HepG2 (cell line): ENCODE data around the gene MXRA7. TPM values are rescaled to one million over a fixed set of nuclear protein-coding genes. Genes with fewer than 3 reads are reported as not detected.

Source experiments
- ATRX ChIP-seq: sonication (generic); formaldehyde crosslinking; IDR thresholded peaks from 2 replicates; pipeline ENCODE4 v1.4.0; 2020; ENCODE audit warnings: missing genetic modification reagents, borderline replicate concordance
- CREB1 ChIP-seq, 2 experiments: fragments of 450-650 bp in 1 of 2; IDR thresholded peaks; 2 replicates each; pipeline ENCODE4 v1.6.1; 2016 to 2017; ENCODE audit warnings: control low read depth in 1 of 2, mild to moderate bottlenecking in 1 of 2, missing compliant biosample characterization in 1 of 2, missing genetic modification characterization in 1 of 2
- FOXC1 ChIP-seq: sonication (generic); formaldehyde crosslinking; IDR thresholded peaks from 2 replicates; pipeline ENCODE4 v1.8.0; 2022; ENCODE audit warnings: mild to moderate bottlenecking, missing genetic modification reagents, borderline replicate concordance
- KMT2A ChIP-seq: sonication (generic); formaldehyde crosslinking; IDR thresholded peaks from 2 replicates; pipeline ENCODE4 v1.4.0; 2020; ENCODE audit warnings: missing genetic modification reagents
- RARG ChIP-seq: sonication (generic); formaldehyde crosslinking; IDR thresholded peaks from 2 replicates; pipeline ENCODE4 v1.4.0; 2020; ENCODE audit warnings: low read depth, mild to moderate bottlenecking, missing genetic modification reagents
- SAFB2 ChIP-seq: sonication (generic); formaldehyde crosslinking; IDR thresholded peaks from 2 replicates; pipeline ENCODE4 v1.5.1; 2020; ENCODE audit warnings: missing genetic modification reagents, low read depth, mild to moderate bottlenecking, borderline replicate concordance
- SP140L ChIP-seq: sonication (generic); formaldehyde crosslinking; IDR thresholded peaks from 2 replicates; pipeline ENCODE4 v1.4.0; 2020; ENCODE audit warnings: missing genetic modification reagents, borderline replicate concordance
- SRSF4 ChIP-seq: fragments of 200-400 bp; formaldehyde crosslinking; IDR thresholded peaks from one replicate; pipeline ENCODE4 v1.6.1; 2018; ENCODE audit warnings: mild to moderate bottlenecking, low read depth, low read length, moderate library complexity; ENCODE audit not compliant: poor library complexity, severe bottlenecking
- TBP ChIP-seq: sonication (generic); formaldehyde crosslinking; IDR thresholded peaks from 2 replicates; pipeline ENCODE4 v1.5.0; 2020; ENCODE audit warnings: missing genetic modification reagents
- TBX2 ChIP-seq: sonication (generic); formaldehyde crosslinking; IDR thresholded peaks from 2 replicates; pipeline ENCODE4 v1.5.0; 2020; ENCODE audit warnings: missing genetic modification reagents, mild to moderate bottlenecking, borderline replicate concordance
- ZMYM2 ChIP-seq: sonication (generic); formaldehyde crosslinking; IDR thresholded peaks from 2 replicates; pipeline ENCODE4 v1.8.0; 2022; ENCODE audit warnings: mild to moderate bottlenecking, missing genetic modification reagents
- ZNF605 ChIP-seq: sonication (generic); formaldehyde crosslinking; IDR thresholded peaks from 2 replicates; pipeline ENCODE4 v1.8.0; 2022; ENCODE audit warnings: mild to moderate bottlenecking, missing genetic modification reagents
- ZNF660 ChIP-seq: sonication (generic); formaldehyde crosslinking; IDR thresholded peaks from 2 replicates; pipeline ENCODE4 v1.5.1; 2020; ENCODE audit warnings: mild to moderate bottlenecking, low read depth, missing genetic modification reagents, borderline replicate concordance
- ZNF670 ChIP-seq: sonication (generic); formaldehyde crosslinking; IDR thresholded peaks from 2 replicates; pipeline ENCODE4 v1.8.0; 2022; ENCODE audit warnings: mild to moderate bottlenecking, missing genetic modification reagents, borderline replicate concordance
- ZNF713 ChIP-seq: sonication (generic); formaldehyde crosslinking; IDR thresholded peaks from 2 replicates; pipeline ENCODE4 v1.4.0; 2020; ENCODE audit warnings: mild to moderate bottlenecking, missing genetic modification reagents
- polyA plus RNA-seq, 8 experiments: library from polyadenylated mRNA; depleted of rRNA in 3 of 8; stranded (reverse) in 7 of 8; unstranded in 1 of 8; fragments of >200 nt; fragmentation: Illumina TruSeq in 4 of 8; extraction: Trizol in 4 of 8; gene quantifications; 2 replicates each; pipeline versions ENCODE4 v1.2.1 to v1.2.3, GENCODE V29; 2011 to 2016; ENCODE audit warnings: low read depth in 4 of 8, missing spikeins in 1 of 8, mixed read lengths in 1 of 8; ENCODE audit not compliant: insufficient read depth in 1 of 8
- total RNA-seq, 5 experiments: library from RNA; depleted of rRNA; stranded (reverse); fragments of >200 nt; fragmentation: Illumina TruSeq; extraction: Trizol; gene quantifications; 2 replicates each; pipeline ENCODE4 v1.2.3, GENCODE V29; 2016; ENCODE audit warnings: low read depth in 1 of 5
- TF ChIP-seq, protein P1 (sequence below): sonication (generic); formaldehyde crosslinking; IDR thresholded peaks from 2 replicates; pipeline ENCODE4 v1.5.0; 2020; ENCODE audit warnings: mild to moderate bottlenecking, missing genetic modification reagents
- TF ChIP-seq, protein P2 (sequence below): sonication (generic); formaldehyde crosslinking; IDR thresholded peaks from 2 replicates; pipeline ENCODE4 v1.4.0; 2020; ENCODE audit warnings: mild to moderate bottlenecking, missing genetic modification reagents
- TF ChIP-seq, protein P3 (sequence below): sonication (generic); formaldehyde crosslinking; IDR thresholded peaks from 2 replicates; pipeline ENCODE4 v1.4.0; 2020; ENCODE audit warnings: mild to moderate bottlenecking, missing genetic modification reagents
- TF ChIP-seq, protein P4 (sequence below): sonication (generic); IDR thresholded peaks from 2 replicates; pipeline ENCODE4 v1.6.1; 2016; ENCODE audit warnings: low read depth, borderline replicate concordance
- TF ChIP-seq, protein P5 (sequence below): sonication (generic); formaldehyde crosslinking; IDR thresholded peaks from 2 replicates; pipeline ENCODE4 v1.5.0; 2020; ENCODE audit warnings: missing genetic modification reagents
- TF ChIP-seq, protein P6 (sequence below): sonication (generic); formaldehyde crosslinking; IDR thresholded peaks from 2 replicates; pipeline ENCODE4 v1.5.0; 2020; ENCODE audit warnings: missing genetic modification reagents

Gene MXRA7
- total and polyA plus RNA-seq, 2 of the 13 experiments (the other 11 are each of a cell fraction or from before 2014, with no cell fraction given), result 44.8 to 112 TPM

DNA sequence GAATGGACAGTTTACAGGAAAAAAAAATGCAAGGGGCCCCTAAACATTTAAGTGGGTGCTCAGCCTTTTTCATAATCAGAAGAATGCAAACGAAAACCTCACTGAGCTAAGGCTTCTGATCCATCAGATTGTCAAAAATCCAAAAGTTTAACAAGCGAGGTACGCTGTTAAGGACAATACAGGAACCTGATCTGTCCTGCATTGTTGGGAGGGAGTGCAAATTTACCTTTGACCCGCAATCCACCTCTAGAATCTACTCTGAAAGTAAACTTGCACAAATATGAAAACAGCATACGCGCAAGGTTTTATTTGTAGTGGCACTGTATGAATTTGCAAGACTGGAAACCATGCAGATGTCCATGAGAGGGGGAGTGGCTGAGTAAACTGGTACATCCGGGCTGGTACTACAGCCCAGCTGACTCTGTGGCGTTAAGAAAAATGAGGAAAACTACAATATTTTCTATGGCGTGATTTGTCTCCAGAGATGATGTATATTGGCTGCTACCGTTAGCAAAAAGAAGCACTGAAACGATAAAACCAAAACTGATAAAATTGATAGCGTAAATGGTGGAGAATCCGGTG, 38.4 kb downstream of the MXRA7 start (continued):
- TF ChIP-seq SAFB2 (CRISPR knock-in tag), result peak; percentile 51; the same call in 1 of the 2 replicates
- 0 out of 2 replicates have a peak, but pooled peaks have one; percentile 55 for TF ChIP-seq ZNF605 (CRISPR knock-in tag)
- peak; percentile 57; the same call in 1 of the 2 replicates for TF ChIP-seq SP140L (CRISPR knock-in tag)
- TF ChIP-seq TBP (CRISPR knock-in tag), result no peak
- TF ChIP-seq, protein P1, sequence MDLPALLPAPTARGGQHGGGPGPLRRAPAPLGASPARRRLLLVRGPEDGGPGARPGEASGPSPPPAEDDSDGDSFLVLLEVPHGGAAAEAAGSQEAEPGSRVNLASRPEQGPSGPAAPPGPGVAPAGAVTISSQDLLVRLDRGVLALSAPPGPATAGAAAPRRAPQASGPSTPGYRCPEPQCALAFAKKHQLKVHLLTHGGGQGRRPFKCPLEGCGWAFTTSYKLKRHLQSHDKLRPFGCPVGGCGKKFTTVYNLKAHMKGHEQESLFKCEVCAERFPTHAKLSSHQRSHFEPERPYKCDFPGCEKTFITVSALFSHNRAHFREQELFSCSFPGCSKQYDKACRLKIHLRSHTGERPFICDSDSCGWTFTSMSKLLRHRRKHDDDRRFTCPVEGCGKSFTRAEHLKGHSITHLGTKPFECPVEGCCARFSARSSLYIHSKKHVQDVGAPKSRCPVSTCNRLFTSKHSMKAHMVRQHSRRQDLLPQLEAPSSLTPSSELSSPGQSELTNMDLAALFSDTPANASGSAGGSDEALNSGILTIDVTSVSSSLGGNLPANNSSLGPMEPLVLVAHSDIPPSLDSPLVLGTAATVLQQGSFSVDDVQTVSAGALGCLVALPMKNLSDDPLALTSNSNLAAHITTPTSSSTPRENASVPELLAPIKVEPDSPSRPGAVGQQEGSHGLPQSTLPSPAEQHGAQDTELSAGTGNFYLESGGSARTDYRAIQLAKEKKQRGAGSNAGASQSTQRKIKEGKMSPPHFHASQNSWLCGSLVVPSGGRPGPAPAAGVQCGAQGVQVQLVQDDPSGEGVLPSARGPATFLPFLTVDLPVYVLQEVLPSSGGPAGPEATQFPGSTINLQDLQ (CRISPR knock-in tag), result no peak
- TF ChIP-seq CREB1 (IDR thresholded peaks at IDR 0.05), result no peak
- TF ChIP-seq CREB1 (CRISPR knock-in tag; IDR thresholded peaks at IDR 0.05), result no peak; the same call in 1 of the 2 replicates
- TF ChIP-seq, protein P2, sequence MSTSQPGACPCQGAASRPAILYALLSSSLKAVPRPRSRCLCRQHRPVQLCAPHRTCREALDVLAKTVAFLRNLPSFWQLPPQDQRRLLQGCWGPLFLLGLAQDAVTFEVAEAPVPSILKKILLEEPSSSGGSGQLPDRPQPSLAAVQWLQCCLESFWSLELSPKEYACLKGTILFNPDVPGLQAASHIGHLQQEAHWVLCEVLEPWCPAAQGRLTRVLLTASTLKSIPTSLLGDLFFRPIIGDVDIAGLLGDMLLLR, result no peak
- TF ChIP-seq, protein P3, sequence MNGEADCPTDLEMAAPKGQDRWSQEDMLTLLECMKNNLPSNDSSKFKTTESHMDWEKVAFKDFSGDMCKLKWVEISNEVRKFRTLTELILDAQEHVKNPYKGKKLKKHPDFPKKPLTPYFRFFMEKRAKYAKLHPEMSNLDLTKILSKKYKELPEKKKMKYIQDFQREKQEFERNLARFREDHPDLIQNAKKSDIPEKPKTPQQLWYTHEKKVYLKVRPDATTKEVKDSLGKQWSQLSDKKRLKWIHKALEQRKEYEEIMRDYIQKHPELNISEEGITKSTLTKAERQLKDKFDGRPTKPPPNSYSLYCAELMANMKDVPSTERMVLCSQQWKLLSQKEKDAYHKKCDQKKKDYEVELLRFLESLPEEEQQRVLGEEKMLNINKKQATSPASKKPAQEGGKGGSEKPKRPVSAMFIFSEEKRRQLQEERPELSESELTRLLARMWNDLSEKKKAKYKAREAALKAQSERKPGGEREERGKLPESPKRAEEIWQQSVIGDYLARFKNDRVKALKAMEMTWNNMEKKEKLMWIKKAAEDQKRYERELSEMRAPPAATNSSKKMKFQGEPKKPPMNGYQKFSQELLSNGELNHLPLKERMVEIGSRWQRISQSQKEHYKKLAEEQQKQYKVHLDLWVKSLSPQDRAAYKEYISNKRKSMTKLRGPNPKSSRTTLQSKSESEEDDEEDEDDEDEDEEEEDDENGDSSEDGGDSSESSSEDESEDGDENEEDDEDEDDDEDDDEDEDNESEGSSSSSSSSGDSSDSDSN (CRISPR knock-in tag), result no peak
- TF ChIP-seq, protein P4, sequence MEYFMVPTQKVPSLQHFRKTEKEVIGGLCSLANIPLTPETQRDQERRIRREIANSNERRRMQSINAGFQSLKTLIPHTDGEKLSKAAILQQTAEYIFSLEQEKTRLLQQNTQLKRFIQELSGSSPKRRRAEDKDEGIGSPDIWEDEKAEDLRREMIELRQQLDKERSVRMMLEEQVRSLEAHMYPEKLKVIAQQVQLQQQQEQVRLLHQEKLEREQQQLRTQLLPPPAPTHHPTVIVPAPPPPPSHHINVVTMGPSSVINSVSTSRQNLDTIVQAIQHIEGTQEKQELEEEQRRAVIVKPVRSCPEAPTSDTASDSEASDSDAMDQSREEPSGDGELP, result peak; percentile 89
- TF ChIP-seq ZNF713, result no peak
- TF ChIP-seq ZNF670 (CRISPR knock-in tag), result no peak
- TF ChIP-seq, protein P5, sequence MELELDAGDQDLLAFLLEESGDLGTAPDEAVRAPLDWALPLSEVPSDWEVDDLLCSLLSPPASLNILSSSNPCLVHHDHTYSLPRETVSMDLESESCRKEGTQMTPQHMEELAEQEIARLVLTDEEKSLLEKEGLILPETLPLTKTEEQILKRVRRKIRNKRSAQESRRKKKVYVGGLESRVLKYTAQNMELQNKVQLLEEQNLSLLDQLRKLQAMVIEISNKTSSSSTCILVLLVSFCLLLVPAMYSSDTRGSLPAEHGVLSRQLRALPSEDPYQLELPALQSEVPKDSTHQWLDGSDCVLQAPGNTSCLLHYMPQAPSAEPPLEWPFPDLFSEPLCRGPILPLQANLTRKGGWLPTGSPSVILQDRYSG (CRISPR knock-in tag), result no peak
- TF ChIP-seq FOXC1 (CRISPR knock-in tag), result no peak
- no peak for TF ChIP-seq RARG (CRISPR knock-in tag)
- TF ChIP-seq ZMYM2 (CRISPR knock-in tag), result no peak
- TF ChIP-seq ATRX (CRISPR knock-in tag), result no peak
- TF ChIP-seq KMT2A, result no peak
- TF ChIP-seq, protein P6, sequence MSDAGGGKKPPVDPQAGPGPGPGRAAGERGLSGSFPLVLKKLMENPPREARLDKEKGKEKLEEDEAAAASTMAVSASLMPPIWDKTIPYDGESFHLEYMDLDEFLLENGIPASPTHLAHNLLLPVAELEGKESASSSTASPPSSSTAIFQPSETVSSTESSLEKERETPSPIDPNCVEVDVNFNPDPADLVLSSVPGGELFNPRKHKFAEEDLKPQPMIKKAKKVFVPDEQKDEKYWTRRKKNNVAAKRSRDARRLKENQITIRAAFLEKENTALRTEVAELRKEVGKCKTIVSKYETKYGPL (CRISPR knock-in tag), result no peak
- 0 out of 2 replicates have a peak, but pooled peaks have one; percentile 18 for TF ChIP-seq TBX2 (CRISPR knock-in tag)
- no peak for TF ChIP-seq ZNF660 (CRISPR knock-in tag)
- TF ChIP-seq SRSF4, result no peak
